RCC 7860 (cell line): Measurements from ENCODE around the gene SIK1.
"Not testable (repeated sequence)": the region's sequence is repeated elsewhere in the genome, so short reads cannot be mapped to it uniquely, and the experiment has no call there.

Experiments
- DNase-seq: peaks from one replicate; pipeline ENCODE4 v3.0.0-alpha.2; 2015; ENCODE audit warnings: low spot score
- FAIRE-seq: peaks from 2 replicates; lab custom pipeline; 2012; peaks lifted over from hg19 to GRCh38; lab: Jason Lieb, UNC

Gene SIK1

DNA sequence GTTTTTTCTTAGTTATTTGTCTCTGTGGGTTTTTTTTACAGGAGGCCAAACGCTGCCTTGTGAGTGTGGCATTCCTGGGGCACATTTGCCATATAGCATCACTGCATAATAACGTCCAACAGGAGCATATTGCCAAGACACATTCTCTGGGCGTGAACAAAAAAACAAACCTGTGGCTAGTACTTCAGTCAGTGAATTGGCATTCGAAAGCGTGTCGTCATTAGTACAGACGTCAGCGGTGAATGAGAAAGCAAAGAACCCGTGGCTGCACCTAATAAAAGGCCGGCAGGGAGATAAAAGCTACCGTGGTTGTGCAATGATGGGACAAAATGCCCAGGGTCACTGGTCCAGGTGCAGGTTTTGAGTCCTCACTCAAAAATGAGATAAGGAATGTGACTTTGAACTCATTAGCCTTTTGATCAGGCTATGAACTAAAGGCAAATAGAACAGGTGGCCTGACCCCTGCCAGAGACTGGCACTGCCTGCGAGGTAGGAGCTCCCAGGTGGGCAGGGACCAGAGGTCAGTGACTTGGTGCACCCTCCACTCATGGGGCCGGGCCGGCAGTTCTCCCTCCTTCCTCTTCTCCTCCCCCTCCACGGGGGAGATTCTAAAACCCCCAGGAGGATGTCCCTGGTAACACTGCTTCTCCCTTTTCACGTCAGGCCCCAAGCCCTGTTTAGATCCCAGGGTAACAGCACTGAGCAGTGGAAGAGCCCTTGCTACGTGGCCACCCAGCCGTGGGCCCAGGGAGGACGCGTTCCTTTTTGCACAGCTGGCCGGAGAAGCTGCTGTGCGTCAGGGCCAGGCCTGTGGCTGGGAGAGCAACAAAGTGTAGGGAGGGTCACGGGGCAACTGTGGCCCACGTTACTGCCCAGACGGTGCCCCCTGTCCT lies 14.2 kb upstream of the SIK1 start:
- not testable (repeated sequence) for DNase-seq, FAIRE-seq

DNA sequence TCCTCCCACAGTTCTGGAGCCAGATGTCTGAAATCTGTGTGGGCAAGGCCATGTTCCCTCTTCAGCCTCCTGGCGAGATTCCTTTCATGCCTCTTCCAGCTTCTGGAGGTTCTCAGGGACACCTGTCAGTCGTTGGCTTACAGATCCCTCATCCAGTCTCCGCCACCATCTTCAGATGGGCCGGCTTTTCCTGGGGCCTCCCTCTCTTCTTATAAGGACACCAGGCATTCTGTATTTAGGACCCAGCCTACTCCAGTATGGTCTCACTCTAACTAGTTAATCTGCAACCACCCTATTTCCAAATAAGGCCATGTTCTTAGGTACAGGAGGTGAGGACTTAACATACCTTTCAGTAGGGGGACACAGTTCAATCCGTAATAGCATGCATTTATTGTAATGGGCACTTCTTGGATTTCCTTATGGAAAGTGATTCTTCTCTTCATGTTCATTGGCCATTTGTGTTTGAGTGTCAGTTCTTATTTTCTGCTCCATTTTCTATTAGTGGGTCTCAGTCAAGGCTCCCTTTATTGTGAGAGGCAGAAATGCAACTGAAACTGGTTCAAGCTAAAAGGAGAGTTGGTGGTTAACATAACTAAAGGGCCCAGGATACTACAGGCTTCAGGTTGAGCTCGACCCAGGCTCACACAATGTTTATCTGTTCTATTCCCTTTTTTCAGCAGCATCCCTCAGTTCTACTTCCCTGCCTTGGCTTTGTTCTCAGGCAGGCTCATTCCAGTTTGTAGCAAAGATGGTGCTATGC lies 12.6 kb upstream of the SIK1 start:
- DNase-seq, FAIRE-seq: not testable (repeated sequence)

DNA sequence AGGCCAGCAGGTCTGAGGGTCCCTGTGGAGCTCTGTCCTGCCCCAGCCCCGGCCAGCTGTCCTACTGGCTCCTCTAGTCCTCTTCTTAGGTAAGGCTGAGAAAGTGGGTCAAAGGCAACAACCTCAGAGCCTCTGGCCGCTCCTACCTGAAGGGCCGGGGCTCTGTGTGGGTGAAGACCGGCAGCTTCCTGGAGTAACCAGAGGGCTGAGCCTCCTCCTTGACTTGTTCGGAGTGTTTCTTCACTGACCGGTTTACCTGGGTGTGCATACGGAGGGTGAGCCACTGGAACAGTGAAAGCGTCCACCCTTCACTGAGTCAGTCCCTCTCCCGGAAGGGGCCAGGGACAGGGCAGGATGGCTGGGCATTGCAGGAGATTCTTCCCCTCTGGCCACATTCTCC lies 9.3 kb upstream of the SIK1 start:
- not testable (repeated sequence) for DNase-seq, FAIRE-seq

DNA sequence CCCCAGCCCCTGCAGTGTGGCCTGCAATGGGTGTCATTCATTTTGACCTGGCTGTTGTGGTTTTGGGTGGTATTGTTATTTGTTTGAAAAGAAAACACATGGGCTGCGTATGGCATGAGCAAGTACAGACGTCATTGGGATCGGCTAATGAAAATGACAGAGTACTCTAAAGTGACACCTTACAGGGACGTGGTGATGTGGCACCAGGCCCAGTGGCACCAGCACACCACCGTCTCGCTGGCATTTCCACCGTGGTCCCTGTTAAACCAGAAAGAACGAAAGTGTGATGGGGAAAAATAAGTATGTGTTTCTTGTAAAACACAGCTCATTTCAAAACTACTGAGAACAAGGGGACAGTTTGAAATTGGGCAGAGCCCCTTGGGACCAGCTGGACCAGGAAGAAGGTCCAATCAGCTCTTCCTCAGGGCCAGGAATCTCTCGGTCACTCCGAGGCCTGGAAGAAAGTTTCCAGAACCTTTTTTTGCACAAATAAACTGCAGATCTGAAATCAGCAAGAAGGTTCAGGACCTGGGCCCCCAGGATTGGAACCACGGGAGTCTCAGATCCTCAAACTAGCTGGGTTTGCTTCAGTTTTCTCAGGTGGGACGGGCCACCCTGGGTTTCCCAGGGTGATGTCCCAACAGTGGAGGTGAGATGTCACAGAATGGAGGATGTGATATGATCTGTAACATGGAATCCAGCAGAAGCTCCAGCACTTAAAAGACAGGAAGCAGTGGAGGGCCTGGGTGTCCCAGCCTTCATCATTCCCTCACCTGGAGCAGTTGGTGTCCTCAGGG lies 6.6 kb upstream of the SIK1 start:
- FAIRE-seq, result not testable (repeated sequence)

DNA sequence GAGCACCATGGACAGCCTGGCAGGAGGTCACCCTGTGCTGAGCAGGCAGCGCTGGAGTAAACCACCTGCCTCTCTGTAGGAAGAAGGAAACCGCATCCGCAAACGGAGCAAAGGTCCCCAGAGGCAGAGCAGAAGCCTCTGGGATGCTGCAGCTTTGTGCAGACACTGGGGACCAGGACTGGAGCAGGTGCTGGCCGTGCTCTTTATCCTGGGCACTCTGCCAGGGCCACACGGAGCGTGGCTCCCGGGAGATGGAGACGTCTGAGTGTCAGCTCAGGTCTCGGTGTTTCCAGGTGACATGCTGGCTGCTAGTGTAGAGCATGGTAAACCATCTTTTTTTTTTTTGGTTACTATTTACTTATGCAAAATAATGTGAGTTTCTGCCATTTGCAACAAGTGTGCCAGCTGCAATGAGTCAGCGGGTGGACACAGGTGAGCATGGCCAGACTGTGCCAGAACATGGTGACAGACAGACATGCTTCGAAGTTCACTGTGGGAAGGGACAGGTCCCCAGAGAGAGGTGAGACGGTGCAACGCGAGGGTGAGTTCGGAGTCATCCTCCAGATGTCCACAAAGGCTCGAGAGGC lies 4.0 kb upstream of the SIK1 start:
- FAIRE-seq, DNase-seq: not testable (repeated sequence)

More for the DNA sequence above, 6.6 kb upstream of the SIK1 start:
- DNase-seq, result not testable (repeated sequence)

DNA sequence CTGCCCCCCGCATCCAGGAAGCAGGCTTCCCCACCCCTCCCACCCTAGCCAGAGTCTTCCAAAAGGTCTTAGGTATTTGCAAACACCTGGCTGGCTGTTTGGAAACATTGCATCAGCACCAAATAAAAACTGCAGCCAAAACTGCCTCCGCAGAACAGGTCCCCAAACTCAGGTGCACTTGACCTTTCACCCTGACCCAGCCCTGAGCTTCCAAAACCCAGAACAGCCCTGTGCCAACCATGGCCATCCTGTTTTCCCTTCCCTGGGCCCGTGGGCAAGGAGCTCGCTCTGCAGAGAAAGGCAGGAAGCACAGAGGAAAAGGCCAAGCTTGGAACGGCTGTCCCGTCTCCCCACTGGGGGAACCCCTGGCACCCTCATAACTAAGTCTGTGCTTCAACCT lies 2.0 kb upstream of the SIK1 start:
- not testable (repeated sequence) for FAIRE-seq, DNase-seq

DNA sequence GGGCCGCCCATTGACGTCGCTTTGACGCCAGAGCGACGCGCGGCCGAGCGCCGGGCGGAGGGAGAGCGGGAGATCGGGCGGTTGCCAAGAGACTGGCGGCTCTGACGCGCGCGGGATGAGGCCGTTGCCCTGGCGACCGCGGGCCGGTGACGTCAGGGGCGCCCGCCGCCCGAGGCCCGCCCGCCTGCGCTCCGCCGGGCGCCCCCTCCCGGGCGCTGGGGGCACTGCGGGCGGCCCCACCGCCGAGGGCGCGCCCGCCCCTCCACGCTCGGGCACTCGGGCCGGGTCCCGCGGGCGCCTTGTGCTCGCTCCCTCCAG lies 270 bp upstream of the SIK1 start:
- FAIRE-seq, DNase-seq: not testable (repeated sequence)

DNA sequence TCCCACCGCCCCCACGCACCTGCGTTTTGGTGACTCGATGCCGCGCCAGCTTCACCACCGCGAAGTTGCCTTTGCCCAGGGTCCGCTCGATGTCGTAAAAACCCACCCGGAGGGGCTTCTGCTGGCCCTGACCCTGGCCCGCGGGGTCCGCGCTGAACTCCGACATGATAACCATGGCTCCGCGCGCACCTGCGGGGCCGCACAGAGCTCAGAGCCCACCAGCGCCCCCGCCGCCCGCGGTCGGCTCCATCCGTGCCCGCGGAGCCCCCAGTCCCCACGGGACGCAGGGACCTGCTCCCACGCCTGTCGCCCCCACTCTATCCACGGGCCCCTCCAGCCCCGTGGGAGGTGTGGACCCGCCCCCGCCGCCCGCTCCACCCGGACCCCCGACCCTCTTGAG lies 927 bp downstream of the SIK1 start:
- DNase-seq, FAIRE-seq: not testable (repeated sequence)

DNA sequence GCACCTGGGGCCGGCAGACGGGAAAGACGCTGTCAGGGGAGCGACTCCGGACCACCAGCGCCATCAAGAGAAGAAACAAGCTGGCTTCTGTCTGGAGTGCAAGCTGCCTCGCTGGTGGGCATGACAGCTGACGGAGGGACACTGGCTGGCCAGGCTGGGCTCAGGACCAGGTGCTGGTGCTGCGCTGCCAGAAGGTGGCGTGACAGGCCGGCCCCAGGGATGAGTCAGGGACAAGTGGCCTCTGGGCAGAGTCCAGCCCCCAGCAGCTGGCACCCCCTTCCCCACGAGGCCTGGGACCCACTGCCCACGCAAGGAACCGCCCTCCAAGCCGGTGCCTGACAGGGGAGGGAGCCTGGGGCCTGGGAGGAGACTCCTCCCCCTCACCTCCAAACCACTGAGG lies 7.5 kb downstream of the SIK1 start:
- DNase-seq, FAIRE-seq: not testable (repeated sequence)

DNA sequence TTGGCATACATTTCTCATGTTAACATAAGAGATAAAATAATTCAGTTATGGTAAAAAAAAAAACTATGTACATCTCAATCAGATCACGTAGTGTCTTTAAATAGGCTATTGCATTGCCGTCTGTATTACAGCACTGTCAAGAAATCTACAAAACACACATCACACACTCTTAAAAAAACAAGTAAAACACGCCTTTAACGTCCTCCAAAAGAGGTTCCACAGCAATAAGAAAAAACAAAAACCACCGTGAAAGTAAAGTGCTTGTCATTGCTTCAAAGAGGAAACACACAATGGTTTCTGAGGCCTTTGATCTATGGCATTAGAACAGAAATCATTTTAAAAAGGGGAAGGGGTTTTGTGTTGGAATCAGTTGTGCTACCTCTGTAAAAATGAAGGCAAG lies 12.4 kb downstream of the SIK1 start:
- not testable (repeated sequence) for FAIRE-seq, DNase-seq

DNA sequence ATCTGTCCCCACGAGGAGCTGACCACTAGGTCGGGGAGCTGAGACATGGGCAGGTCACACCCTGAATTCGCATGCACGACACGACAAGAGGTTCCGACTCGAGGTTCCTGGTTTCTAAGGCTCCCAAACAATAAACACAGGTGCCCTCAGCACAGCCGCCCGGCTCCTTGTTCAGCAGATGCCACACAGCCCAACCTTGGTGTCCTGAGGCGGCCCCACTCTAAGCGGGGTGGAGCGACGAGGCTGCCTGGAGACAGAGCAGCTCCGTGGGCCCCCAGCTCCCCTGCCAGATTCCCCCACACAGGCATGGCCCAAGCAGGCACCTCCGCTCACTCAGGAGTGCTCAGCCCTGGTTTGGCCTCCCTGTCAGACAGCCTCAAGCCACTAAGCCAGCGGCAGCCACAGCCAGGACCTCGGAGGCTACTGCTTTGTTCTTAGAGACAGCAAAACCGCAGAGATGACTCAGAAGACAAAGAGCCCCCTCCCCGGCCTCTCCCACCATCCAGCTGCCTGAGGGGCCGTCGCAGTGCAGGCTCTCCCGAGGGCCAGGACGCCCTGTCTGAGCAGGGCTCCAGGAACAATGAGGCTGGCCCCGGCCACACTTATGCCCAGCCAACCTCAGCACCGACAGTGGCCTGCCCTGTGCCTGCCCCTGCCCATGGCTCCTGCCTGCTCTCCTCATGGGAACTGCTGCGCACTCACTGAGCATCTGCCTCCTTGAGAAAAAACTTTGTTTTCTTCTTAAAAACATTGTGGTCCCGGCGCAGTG lies 14.7 kb downstream of the SIK1 start:
- FAIRE-seq, result peak; percentile 85
- not testable (repeated sequence) for DNase-seq

DNA sequence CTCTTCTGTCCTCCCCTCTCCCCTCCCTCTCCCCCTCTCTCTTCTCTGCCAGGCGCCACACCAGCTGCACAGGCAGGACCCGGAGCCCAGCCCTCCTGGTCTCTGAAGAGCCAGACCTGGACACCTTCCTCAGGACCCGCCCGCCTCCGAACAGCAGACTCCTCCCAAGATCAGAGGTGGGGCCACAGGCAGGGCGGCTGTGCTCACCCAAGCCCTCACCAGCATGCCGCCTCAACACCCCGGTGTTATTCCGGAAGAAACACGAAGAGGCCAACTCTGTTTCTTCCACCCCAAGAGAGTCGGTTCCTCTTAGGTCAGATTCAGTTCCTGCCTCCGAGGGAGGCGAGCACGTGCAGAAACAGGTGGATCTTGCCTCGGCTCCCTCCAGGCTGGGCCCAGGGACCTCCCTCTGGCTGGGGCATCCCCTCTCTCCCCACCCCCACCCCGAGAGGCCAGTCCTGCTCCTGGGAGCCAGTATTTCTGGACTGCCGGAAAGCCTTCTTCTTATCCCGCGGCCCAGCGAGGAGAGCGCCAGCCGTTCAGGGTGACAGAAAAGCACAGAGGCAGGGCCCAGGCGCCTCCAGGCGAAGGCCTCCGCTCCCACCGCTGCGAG lies 16.4 kb downstream of the SIK1 start:
- FAIRE-seq, DNase-seq: not testable (repeated sequence)

DNA sequence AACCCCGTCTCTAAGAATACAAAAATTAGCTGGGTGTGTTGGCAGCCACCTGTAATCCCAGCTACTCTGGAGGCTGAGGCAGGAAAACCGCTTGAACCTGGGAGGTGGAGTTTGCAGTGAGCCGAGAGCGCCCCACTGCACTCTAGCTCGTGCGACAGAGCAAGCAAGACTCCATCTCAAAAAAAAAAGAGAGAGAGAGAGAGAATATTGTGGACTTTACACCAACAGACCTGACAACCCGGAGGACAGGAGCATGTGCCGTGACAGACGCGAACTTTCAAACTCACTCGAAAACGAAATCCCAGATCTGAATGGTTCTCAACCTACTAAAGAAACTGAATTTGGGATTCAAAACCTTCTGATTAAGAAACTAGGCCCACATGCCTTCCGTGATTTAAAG lies 19.8 kb downstream of the SIK1 start:
- not testable (repeated sequence) for FAIRE-seq, DNase-seq

DNA sequence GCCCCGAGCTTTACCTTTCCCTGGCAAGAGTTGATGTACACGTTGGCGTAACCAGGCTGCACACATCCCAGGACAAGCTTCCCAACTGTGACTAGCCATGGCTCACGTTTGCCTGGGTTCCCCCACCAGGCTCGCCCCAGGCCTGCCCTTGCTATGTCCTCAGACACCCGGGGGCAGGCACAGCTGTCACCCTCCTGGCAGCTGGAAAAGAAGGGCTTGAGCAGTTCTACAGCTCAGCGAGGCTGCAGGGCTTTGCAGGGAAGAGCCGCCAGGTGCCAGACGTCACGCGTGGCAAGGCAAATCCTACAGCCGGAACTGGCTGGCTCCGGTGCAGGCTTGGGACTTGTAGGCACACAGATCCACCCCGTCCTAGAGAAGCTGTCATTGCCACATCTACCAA lies 22.5 kb downstream of the SIK1 start:
- not testable (repeated sequence) for DNase-seq, FAIRE-seq

DNA sequence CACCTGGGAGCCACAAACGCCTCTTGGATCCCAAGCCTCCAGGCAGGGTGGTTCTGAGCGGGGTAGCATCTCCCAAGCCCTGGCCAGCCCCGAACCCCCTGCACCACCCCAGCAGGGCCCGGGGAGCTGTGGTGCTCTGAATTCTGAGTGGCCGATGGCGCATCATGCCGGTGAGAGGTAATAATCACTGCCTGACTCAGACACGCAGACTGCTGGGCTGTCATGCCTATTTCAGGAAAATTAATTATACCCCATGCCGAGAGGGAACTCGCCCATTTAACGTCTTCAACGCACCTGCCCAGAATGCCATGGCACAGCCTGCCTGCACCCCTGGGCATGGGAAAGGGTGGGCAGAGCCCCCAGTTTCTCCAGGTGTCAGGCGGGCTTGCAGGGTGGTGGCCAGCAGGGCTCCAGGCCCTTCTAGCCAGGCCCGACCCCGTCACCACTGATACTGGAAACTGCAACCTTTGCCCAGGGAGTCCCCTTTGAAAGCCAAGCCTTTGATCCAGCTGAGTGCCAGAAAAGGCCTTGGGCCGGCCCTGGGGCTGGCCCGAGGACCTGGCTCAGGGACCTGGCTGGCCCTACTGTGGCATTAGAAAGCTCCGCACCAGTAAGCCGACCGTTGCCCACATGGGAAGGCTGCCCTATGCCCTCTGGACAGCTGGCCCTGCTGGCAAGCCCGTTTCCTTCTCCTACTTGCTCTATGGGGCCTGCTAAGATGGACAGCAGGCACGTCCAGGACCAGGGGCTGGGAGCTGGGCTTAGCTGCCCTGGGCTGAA lies 23.1 kb downstream of the SIK1 start:
- DNase-seq, FAIRE-seq: not testable (repeated sequence)

DNA sequence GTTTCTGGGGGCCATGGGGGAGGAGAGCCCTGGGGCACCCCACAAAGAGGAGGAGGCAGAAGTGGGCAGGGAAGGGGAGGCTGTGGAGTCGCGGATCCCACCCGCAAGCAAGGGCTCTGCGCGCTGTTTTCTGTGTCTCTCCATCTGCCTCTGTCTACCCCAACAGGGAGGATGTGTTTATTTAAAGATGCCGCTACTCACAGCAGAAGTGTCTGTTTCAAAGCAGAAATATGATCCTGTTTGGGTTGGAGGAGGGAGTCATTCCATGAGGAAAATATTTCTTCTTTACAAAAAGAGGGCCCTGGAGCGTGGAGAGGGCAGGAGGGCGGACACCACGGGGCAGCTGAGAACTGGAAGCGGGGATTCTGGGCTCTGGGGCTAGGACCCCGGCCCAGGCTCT lies 25.8 kb downstream of the SIK1 start:
- not testable (repeated sequence) for DNase-seq, FAIRE-seq

DNA sequence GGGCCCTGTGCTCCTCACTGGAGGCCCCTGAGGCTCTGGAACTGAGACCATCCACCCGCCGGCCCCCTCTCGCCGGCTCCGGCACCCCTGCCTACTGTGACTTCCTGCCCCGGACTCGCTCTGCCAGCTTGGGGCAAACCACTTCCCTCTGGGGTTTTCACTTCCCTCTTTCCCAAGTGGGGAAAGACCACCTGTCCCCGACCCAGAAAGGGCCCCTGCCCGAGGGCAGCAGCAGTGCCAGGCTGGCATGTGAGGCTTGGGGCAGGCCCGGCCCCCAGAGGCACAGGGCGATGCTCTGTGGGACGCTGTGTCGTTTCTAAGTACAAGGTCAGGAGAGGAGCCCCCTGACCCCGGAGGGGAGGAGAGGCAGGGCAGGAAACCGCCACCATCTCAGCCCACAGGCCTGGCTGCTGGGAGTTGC lies 27.3 kb downstream of the SIK1 start:
- DNase-seq, FAIRE-seq: not testable (repeated sequence)

DNA sequence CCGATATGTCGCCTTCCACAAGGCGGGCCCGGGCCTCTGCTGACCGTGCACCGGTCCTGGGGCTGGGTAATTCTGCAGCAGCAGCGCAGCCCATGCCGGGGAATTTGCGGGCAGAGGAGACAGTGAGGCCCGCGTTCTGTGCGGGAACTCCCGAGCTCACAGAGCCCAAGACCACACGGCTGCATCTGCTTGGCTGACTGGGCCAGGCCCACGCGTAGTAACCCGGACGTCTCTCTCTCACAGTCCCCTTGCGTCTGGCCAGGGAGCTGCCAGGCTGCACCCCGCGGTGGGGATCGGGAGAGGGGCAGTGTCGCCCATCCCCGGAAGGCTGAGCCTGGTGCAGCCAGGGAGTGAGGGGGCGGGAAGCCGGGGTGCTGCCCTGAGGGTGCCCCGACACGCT lies 27.8 kb downstream of the SIK1 start:
- not testable (repeated sequence) for DNase-seq, FAIRE-seq
